Activated CD4-positive, alpha-beta T cell treated with anti-CD3 and anti-CD28 coated beads, Interleukin-2, amount 50 U/mL, for 16 hours (primary cell): ENCODE data around the gene IFNE.
"Not testable (repeated sequence)": the region's sequence is repeated elsewhere in the genome, so short reads cannot be mapped to it uniquely, and the experiment has no call there.

Experiments used
- DNase-seq: peaks from one replicate; pipeline ENCODE4 v3.0.0-alpha.2; 2020

IFNE gene

GRCh38 chr9:21481470-21482056, 550 bp downstream of the IFNE start:
- no peak for DNase-seq

GRCh38 chr9:21479152-21479702, 2.9 kb downstream of the IFNE start:
- DNase-seq = no peak

- peak; percentile 19 for DNase-seq
Measured at GRCh38 chr9:21477466-21477865, 4.6 kb downstream of the IFNE start.

GRCh38 chr9:21473236-21473635, 8.9 kb downstream of the IFNE start:
- DNase-seq = no peak

- no peak for DNase-seq
Measured at GRCh38 chr9:21470126-21470525, 12.0 kb downstream of the IFNE start.

- peak; percentile 53 for DNase-seq
Measured at GRCh38 chr9:21465859-21466518, 16.1 kb downstream of the IFNE start.

GRCh38 chr9:21465138-21465537, 17.0 kb downstream of the IFNE start:
- DNase-seq = no peak

- DNase-seq = no peak
Measured at GRCh38 chr9:21461377-21461776, 20.7 kb downstream of the IFNE start.

- no peak for DNase-seq
Measured at GRCh38 chr9:21455320-21455719, 26.8 kb downstream of the IFNE start.

- DNase-seq = no peak
Measured at GRCh38 chr9:21454149-21454548, 28.0 kb downstream of the IFNE start.

- DNase-seq = no peak
Measured at GRCh38 chr9:21452681-21453080, 29.4 kb downstream of the IFNE start.

GRCh38 chr9:21450733-21451394, 31.2 kb downstream of the IFNE start:
- no peak for DNase-seq

- not testable (repeated sequence) for DNase-seq
Measured at GRCh38 chr9:21449312-21449711, 32.8 kb downstream of the IFNE start.

- DNase-seq = peak; percentile 11
Measured at GRCh38 chr9:21443849-21444625, 38.1 kb downstream of the IFNE start.

- DNase-seq = no peak
Measured at GRCh38 chr9:21440139-21440538, 42.0 kb downstream of the IFNE start, which contains the start of gene IFNA1. IFNA1 (plus strand) TSS chr9:21440439; CDS start chr9:21440508, 69 bp downstream.

- not testable (repeated sequence) for DNase-seq
Measured at GRCh38 chr9:21435015-21435383, 47.1 kb downstream of the IFNE start.

- peak; percentile 43 for DNase-seq
Measured at GRCh38 chr9:21434202-21435014, 47.7 kb downstream of the IFNE start.

GRCh38 chr9:21432672-21433425, 49.3 kb downstream of the IFNE start:
- DNase-seq = no peak
